Measurements from ENCODE around the gene ZNHIT2. TPM values are rescaled to one million over a fixed set of nuclear protein-coding genes. Genes with fewer than 3 reads are reported as not detected.

Gene ZNHIT2
- total RNA-seq, 1 experiment from 2014 or later, result 27.1 TPM

DNA sequence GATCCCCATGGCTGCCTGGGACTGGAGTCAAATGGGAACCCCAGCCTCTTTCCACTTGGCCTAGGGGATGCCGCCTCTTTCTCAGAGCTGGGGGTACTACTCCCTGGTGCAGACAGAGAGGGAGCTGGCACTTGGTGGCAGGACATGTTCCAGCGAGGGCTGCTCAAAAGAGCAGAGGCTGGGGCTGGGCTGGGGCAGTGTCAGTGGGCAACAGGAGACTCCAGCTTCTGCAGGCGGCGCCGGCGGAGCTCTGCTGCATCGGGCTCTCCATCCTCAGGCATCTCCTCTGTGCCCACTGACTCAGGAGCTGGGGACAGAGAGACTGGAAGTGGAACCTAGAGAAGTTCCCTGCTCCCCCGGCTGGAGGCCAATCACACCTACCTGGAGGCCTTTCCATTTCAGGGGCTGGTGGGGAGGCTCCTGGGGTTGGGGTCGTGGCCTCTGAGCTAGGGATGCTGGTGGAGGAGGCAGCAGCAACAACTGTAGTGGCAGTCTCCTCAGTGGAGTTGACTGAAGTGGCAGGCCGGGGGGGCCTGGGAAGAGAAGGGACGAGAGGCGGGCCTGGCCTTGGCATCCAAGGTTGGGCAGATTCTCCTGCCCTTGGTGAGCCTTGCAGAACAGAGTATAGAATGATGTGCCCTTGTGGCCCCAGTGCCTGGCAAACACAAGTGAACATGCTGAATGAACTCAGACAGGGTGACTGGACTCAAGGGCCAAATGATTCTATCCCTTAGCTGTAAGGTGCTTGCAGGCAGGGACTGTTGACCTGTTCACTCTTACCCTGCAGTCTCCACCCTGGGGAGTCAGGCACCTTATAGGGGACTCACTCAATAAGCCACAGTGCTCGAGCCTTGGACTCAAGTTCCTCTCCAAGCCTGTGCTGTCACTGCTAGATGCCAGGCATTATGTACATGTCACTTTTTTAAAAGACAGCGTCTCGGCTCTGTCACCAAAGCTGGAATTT is 11.0 kb upstream of the ZNHIT2 start:
- DNase-seq (ENCODE audit: low read depth, low spot score) (no peak), ATAC-seq (peak; percentile 12)
- CTCF ChIA-PET, result interaction anchor here (0.6 kb wide), 1 partner anchor 99 kb away, joined by 3 read pairs; no protein-coding TSS in a partner anchor
- peaks cover 19% of the 10 kb centered on the region for H3K36me3 ChIP-seq (ENCODE audit: control insufficient read depth, insufficient read depth, low read length)
- H3K9me3 ChIP-seq (ENCODE audit: control insufficient read depth, insufficient read depth, low read depth, low read length), result no peaks in the 10 kb centered on the region
- POLR2A ChIA-PET, result interaction anchor here (0.6 kb wide), 1 partner anchor 24 kb away, joined by 3 read pairs; no protein-coding TSS in a partner anchor
- peaks cover 8% of the 10 kb centered on the region for H3K4me1 ChIP-seq (ENCODE audit: control insufficient read depth, insufficient read depth, low read length)
- H3K27me3 ChIP-seq (ENCODE audit: control insufficient read depth, insufficient read depth, low read length), result no peaks in the 10 kb centered on the region
- BruUV-seq (replicated peaks), result no TSS peak
- TF ChIP-seq TCF7L2 (IDR thresholded peaks at IDR 0.05; ENCODE audit: low read depth, low read length) (no peak), POLR2AphosphoS5 (IDR thresholded peaks at IDR 0.05; ENCODE audit: low read depth, low read length) (0 out of 2 replicates have a peak, but pooled peaks have one; percentile 29), SIN3A (IDR thresholded peaks at IDR 0.05; ENCODE audit: borderline replicate concordance, insufficient read depth, low read depth, low read length) (no peak)
- TF ChIP-seq, protein P1, sequence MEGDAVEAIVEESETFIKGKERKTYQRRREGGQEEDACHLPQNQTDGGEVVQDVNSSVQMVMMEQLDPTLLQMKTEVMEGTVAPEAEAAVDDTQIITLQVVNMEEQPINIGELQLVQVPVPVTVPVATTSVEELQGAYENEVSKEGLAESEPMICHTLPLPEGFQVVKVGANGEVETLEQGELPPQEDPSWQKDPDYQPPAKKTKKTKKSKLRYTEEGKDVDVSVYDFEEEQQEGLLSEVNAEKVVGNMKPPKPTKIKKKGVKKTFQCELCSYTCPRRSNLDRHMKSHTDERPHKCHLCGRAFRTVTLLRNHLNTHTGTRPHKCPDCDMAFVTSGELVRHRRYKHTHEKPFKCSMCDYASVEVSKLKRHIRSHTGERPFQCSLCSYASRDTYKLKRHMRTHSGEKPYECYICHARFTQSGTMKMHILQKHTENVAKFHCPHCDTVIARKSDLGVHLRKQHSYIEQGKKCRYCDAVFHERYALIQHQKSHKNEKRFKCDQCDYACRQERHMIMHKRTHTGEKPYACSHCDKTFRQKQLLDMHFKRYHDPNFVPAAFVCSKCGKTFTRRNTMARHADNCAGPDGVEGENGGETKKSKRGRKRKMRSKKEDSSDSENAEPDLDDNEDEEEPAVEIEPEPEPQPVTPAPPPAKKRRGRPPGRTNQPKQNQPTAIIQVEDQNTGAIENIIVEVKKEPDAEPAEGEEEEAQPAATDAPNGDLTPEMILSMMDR (IDR thresholded peaks at IDR 0.05), result no peak
- TF ChIP-seq, protein P2, sequence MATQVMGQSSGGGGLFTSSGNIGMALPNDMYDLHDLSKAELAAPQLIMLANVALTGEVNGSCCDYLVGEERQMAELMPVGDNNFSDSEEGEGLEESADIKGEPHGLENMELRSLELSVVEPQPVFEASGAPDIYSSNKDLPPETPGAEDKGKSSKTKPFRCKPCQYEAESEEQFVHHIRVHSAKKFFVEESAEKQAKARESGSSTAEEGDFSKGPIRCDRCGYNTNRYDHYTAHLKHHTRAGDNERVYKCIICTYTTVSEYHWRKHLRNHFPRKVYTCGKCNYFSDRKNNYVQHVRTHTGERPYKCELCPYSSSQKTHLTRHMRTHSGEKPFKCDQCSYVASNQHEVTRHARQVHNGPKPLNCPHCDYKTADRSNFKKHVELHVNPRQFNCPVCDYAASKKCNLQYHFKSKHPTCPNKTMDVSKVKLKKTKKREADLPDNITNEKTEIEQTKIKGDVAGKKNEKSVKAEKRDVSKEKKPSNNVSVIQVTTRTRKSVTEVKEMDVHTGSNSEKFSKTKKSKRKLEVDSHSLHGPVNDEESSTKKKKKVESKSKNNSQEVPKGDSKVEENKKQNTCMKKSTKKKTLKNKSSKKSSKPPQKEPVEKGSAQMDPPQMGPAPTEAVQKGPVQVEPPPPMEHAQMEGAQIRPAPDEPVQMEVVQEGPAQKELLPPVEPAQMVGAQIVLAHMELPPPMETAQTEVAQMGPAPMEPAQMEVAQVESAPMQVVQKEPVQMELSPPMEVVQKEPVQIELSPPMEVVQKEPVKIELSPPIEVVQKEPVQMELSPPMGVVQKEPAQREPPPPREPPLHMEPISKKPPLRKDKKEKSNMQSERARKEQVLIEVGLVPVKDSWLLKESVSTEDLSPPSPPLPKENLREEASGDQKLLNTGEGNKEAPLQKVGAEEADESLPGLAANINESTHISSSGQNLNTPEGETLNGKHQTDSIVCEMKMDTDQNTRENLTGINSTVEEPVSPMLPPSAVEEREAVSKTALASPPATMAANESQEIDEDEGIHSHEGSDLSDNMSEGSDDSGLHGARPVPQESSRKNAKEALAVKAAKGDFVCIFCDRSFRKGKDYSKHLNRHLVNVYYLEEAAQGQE (IDR thresholded peaks at IDR 0.05; ENCODE audit: insufficient read depth in 1 of 2, low read depth in 2 of 2, low read length in 1 of 2), result no peak
- no peak overlapping the region for H3K4me3 ChIP-seq (ENCODE audit: low read depth in 2 of 2, low read length in 2 of 2)
- no peak overlapping the region for H3K27ac ChIP-seq (ENCODE audit: low read length)
- intact Hi-C loops (cut with micrococcal nuclease; ENCODE audit: unreplicated experiment) (no loop called here), in situ Hi-C loops (cut with HindIII; ENCODE audit: low pct_unique_long_range_greater_than_20kb, low sequenced_read_pairs) (no loop called here)

DNA sequence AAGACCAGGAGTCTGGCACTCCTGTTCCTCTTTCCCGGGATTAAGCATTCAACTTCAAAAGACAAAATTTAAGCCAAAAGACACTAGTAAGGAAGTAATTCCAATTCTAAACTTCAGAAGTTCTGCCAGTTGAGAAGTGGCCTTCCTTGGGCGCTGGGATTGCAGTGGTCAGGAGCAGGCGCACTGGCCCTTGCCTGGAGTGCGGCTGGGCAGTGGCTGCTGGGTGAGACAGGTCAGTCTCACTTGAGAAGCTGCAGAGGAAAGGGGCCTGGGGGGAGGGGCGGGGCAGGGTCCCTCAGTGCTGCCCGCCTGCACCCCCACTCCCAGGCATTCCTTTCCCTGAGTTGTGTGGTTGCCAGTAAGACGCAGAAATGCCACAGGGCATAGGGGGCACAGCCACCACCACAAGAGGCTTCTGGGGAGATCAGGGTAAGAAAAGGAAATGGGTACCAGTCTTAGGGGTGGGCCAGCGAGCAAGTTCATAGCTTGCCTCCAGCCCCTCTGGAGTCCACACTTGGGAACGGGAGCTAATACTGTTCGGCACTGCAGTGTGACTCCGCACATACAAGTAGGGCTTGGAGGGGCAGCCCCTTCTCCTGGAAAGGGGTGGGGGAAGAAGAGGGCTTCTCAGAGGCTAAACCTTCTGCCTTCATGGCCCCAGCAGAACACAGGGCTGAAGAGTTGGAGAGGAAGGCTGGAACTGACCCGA is 10.1 kb upstream of the ZNHIT2 start:
- DNase-seq (ENCODE audit: low read depth, low spot score) (no peak), ATAC-seq (peak; percentile 2; the same call in 1 of the 2 replicates)
- no peak overlapping the region for H3K27ac ChIP-seq (ENCODE audit: low read length)
- ChIA-PET CTCF (no interaction called here), POLR2A (no interaction called here)
- in situ Hi-C loops (cut with HindIII; ENCODE audit: low pct_unique_long_range_greater_than_20kb, low sequenced_read_pairs) (no loop called here), intact Hi-C loops (cut with micrococcal nuclease; ENCODE audit: unreplicated experiment) (no loop called here)
- H3K27me3 ChIP-seq (ENCODE audit: control insufficient read depth, insufficient read depth, low read length), result no peaks in the 10 kb centered on the region
- no peak overlapping the region for H3K4me3 ChIP-seq (ENCODE audit: low read depth in 2 of 2, low read length in 2 of 2)
- BruUV-seq (replicated peaks), result no TSS peak
- peaks cover 3% of the 10 kb centered on the region for H3K4me1 ChIP-seq (ENCODE audit: control insufficient read depth, insufficient read depth, low read length)
- H3K36me3 ChIP-seq (ENCODE audit: control insufficient read depth, insufficient read depth, low read length), result peaks cover 19% of the 10 kb centered on the region
- H3K9me3 ChIP-seq (ENCODE audit: control insufficient read depth, insufficient read depth, low read depth, low read length), result no peaks in the 10 kb centered on the region
- TF ChIP-seq TCF7L2 (IDR thresholded peaks at IDR 0.05; ENCODE audit: low read depth, low read length), result no peak

Data from Panc1 (cell line).